22Rv1 (cell line): ENCODE data around the gene AKIRIN2.

Experiments used
- H3K27ac ChIP-seq: fragments of 450-650 bp; 2 replicates; pipeline ENCODE4 v1.5.1; 2017
- CTCF ChIP-seq: fragments of 450-650 bp; IDR thresholded peaks from 2 replicates; pipeline ENCODE4 v1.5.1; 2017; ENCODE audit warnings: mild to moderate bottlenecking
- ZFX ChIP-seq: fragments of 450-650 bp; IDR thresholded peaks from 2 replicates; pipeline ENCODE4 v1.6.1; 2017; ENCODE audit warnings: antibody characterized with exemption, borderline replicate concordance

AKIRIN2 gene

GRCh38 chr6:87660226-87660911 lies 41.7 kb downstream of the AKIRIN2 start:
- TF ChIP-seq ZFX = no peak
- no peak for TF ChIP-seq CTCF
- H3K27ac ChIP-seq = no peak overlapping the region

GRCh38 chr6:87658516-87658915 lies 43.5 kb downstream of the AKIRIN2 start:
- no peak overlapping the region for H3K27ac ChIP-seq
- TF ChIP-seq CTCF (no peak), ZFX (no peak)

GRCh38 chr6:87656857-87657256 lies 45.2 kb downstream of the AKIRIN2 start:
- TF ChIP-seq CTCF = no peak
- TF ChIP-seq ZFX = no peak
- no peak overlapping the region for H3K27ac ChIP-seq

- TF ChIP-seq CTCF (no peak), ZFX (no peak)
- no peak overlapping the region for H3K27ac ChIP-seq
These were observed 46.2 kb downstream of the AKIRIN2 start for GRCh38 chr6:87655824-87656223.

- H3K27ac ChIP-seq = no peak overlapping the region
- no peak for TF ChIP-seq CTCF
- TF ChIP-seq ZFX = no peak
These were observed 47.1 kb downstream of the AKIRIN2 start for GRCh38 chr6:87654875-87655454.

- TF ChIP-seq ZFX (no peak), CTCF (no peak)
- H3K27ac ChIP-seq = no peak overlapping the region
These were observed 47.9 kb downstream of the AKIRIN2 start for GRCh38 chr6:87654122-87654521.

GRCh38 chr6:87653074-87653962 lies 48.7 kb downstream of the AKIRIN2 start:
- H3K27ac ChIP-seq = no peak overlapping the region
- no peak for TF ChIP-seq CTCF
- no peak for TF ChIP-seq ZFX
